C4-2B (cell line): ENCODE results near the gene MEA1.

Experiments used
- CTCF ChIP-seq: fragments of 450-650 bp; conservative IDR thresholded peaks from 2 replicates; pipeline ENCODE4 v1.5.1; 2017; ENCODE audit warnings: mild to moderate bottlenecking
- ZFX ChIP-seq: fragments of 450-650 bp; IDR thresholded peaks from 2 replicates; pipeline ENCODE4 v1.6.1; 2017

DNA sequence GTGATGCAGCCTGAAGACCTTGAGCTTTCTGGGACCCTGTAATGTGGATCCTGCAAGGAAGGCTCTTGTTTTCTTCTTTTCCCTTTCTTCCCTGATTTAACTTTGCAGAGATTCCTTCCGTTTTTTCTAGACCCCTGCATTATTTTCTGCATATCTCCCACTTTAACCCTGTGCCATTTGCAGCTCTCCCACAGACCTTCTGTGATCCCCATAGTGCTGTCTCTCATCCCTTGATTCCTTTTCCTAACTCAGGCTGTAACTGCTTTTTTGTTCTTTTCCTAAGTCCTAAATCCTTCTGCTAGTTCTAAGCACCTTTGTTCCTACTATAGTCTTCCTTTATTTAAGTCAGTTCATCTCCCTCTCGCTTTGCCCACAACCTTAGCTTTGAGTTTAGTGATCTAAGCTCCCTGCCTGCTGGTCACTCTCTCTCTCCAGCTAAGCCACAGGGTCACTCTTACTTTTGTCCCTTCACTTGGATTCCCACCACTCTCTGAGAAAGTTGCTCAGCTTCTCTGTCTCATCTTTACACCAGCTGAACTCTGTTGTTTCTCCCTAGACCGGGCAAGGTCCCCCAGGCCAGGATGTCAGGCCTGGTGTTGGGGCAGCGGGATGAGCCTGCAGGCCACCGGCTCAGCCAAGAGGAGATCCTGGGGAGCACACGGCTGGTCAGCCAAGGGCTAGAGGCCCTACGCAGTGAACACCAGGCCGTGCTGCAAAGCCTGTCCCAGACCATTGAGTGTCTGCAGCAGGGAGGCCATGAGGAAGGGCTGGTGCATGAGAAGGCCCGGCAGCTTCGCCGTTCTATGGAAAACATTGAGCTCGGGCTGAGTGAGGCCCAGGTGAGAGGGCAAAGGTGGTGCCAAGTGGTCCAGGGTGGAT is 47.2 kb upstream of the MEA1 start:
- no peak for TF ChIP-seq CTCF
- no peak for TF ChIP-seq ZFX
